MM.1S (cell line): ENCODE results near the gene NBAS.

Source experiments
- EZH2phosphoT487 ChIP-seq: fragments of 300-600 bp; sonication (generic); IDR thresholded peaks from 2 replicates; pipeline ENCODE4 v1.6.1; 2018; ENCODE audit warnings: antibody characterized with exemption, low read length
- TF ChIP-seq, protein P1 (sequence below): fragments of 300-600 bp; sonication (generic); IDR thresholded peaks from 2 replicates; pipeline ENCODE4 v1.5.1; 2016; ENCODE audit warnings: antibody characterized with exemption, low read length, mixed read lengths

DNA sequence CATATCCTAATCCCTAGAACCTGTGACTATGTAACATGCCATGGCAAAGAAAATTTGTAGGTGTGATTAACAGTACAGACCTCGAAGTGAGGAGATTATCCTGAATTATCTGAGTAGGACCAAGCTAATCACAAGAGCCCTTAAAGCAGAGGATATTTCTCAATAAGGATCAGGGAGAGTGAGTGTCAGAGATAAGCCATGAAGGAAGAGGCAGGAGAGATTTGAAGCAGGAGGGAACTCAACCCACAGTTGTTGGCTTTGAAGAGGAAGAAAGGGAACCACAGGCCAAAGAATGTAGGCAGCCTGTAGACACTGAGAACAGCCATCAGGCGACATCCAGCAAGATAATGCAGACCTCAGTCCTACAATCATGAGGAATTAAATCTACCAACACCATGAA lies 229.3 kb downstream of the NBAS start:
- TF ChIP-seq, protein P1, sequence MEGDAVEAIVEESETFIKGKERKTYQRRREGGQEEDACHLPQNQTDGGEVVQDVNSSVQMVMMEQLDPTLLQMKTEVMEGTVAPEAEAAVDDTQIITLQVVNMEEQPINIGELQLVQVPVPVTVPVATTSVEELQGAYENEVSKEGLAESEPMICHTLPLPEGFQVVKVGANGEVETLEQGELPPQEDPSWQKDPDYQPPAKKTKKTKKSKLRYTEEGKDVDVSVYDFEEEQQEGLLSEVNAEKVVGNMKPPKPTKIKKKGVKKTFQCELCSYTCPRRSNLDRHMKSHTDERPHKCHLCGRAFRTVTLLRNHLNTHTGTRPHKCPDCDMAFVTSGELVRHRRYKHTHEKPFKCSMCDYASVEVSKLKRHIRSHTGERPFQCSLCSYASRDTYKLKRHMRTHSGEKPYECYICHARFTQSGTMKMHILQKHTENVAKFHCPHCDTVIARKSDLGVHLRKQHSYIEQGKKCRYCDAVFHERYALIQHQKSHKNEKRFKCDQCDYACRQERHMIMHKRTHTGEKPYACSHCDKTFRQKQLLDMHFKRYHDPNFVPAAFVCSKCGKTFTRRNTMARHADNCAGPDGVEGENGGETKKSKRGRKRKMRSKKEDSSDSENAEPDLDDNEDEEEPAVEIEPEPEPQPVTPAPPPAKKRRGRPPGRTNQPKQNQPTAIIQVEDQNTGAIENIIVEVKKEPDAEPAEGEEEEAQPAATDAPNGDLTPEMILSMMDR, result no peak
- TF ChIP-seq EZH2phosphoT487, result no peak
